Endometrial microvascular endothelial cells (primary cell): ENCODE data around the gene GRIN1. TPM values are rescaled to one million over a fixed set of nuclear protein-coding genes. Genes with fewer than 3 reads are reported as not detected.

ENCODE experiments used
- in situ Hi-C: cut with HindIII; loops from 2 replicates; pipeline ENCODE4 v1.10.0; 2017; ENCODE audit warnings: low sequenced_read_pairs, low pct_unique_long_range_greater_than_20kb; ENCODE audit errors: inconsistent ontology term
- total RNA-seq: library from RNA; depleted of rRNA; stranded (reverse); fragments of >200 nt; gene quantifications from one replicate; pipeline ENCODE4 v1.2.3, GENCODE V29; 2015; ENCODE audit errors: inconsistent ontology term

GRIN1 gene
- total RNA-seq, 1 donor from 2014 or later, result not detected

DNA sequence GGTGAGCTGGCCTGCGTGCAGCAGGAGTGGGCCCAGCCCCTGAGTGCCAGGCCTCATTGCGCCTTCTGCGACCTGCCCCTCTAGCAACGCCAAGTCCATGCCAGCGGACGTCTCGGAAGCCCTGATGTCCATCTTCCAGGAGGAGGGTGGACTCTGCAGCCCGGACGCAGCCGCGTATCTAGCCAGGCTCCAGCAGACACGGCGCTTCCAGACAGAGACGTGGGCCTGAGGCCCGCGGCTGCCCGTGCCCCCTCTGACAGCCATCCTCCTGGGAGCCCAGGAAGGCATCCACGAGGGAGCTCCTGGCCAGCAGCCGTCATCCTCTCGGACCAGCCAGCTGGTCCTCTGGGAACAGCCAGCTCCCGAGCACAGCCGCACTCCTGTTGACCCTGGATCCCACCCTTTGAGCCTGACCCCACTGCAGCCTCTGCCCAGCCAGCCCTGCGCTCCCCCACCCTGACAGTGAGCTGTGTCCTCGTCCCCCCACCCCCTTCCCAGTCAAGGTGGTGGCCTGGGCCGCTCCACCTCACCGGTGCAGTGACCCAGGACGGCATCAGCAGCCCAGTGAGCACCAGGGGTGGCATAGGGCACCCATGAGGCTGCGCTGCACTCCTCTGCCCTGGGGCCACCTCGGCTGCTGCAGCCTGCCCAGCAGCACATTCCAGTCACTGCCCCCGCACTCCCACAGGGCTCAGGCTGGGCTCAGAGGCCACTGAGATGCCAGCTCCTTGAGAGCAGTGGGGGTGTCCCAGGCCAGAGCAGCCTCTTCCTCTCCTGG is 77.4 kb downstream of the GRIN1 start:
- in situ Hi-C loops, result no loop called here

DNA sequence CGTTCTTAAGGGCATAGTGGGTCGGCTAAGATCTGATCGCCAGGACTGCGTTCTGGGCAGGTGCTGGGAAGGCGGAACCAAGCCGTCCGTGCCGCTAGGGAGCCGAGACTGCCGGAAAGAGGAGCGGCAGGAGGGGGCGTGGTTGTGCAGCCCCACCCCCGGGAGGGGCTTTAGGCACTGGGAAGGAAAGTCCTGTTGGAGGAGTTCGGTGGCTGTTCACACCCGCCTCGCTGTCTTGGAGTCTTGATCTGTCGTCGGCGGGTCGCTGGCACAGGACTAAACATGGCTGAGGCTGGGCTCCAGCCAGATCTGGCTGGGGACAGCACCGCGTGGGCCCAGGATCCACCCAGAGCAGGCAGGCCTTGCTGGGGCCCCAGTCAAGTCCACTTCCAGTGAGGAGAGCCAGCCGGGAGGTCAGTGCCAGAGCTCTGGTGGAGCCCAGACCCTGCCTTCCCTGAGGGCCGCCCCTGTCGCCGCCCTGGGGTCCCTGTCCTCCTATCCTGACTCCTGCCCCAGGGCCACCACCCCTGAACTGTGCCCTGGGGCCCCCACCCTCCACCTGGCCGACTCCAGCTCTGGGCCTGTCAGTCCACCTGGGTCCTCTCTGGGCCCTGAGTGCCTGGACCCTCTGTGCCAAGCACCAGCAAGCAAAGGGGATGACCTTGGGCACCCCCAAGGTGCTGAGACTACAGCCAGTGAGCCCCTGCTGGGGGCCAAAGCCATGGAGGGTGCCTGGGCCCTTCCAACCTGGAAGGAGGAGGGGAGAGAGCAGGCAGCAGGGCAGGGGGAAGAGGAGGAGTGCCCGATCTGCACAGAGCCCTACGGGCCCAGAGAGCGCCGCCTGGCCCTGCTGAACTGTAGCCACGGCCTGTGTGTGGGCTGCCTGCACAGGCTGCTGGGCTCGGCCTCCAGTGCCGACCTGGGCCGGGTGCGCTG is 78.6 kb downstream of the GRIN1 start:
- in situ Hi-C loops, result no loop called here

DNA sequence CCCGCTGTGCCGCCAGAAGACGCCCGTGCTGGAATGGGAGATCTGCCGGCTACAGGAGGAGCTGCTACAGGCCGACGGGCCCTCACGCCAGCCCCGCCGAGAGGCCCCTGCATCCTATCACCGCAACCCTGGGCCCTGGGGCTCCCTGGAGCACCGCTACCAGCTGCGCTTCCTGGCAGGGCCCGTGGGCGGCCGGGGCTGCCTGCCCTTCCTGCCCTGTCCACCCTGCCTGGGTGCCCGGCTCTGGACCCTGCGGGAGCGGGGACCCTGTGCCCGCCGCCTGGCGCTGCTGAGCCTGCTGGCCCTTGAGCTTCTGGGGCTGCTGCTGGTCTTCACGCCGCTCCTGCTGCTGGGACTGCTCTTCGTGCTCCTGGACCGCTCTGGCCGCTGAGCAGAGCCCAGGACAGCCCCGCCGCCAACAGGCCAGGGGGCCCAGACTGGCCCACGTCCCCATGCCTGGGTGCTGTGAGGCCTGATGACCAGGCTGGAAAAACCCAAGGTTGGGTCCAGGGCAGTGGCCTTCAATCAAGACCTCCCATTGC is 79.3 kb downstream of the GRIN1 start:
- in situ Hi-C loops, result no loop called here

Other genes starting within 250 kb of the GRIN1 start
- gene FBXW5, start 194.4 kb upstream of the GRIN1 start, total RNA-seq, result 212 TPM
- gene C8G, start 193.9 kb upstream of the GRIN1 start, total RNA-seq, result not detected
- gene LCN12, start 186.9 kb upstream of the GRIN1 start, total RNA-seq, result not detected
- gene PTGDS, start 161.7 kb upstream of the GRIN1 start, total RNA-seq, result not detected
- gene LCNL1, start 156.2 kb upstream of the GRIN1 start, total RNA-seq, result not detected
- gene PAXX, start 146.7 kb upstream of the GRIN1 start, total RNA-seq, result 49.0 TPM
- 4.8 TPM for gene CLIC3, start 142.6 kb upstream of the GRIN1 start, total RNA-seq
- 4.0 TPM for gene ABCA2, start 110.9 kb upstream of the GRIN1 start, total RNA-seq
- gene FUT7, start 107.1 kb upstream of the GRIN1 start, total RNA-seq, result not detected
- 65.7 TPM for gene NPDC1, start 93.0 kb upstream of the GRIN1 start, total RNA-seq
- gene ENTPD2, start 85.1 kb upstream of the GRIN1 start, total RNA-seq, result not detected
- gene SAPCD2, start 68.6 kb upstream of the GRIN1 start, total RNA-seq, result 38.5 TPM
- 13.8 TPM for gene UAP1L1, start 61.6 kb upstream of the GRIN1 start, total RNA-seq
- gene MAN1B1, start 52.2 kb upstream of the GRIN1 start, total RNA-seq, result 106 TPM
- 99.2 TPM for gene DPP7, start 24.4 kb upstream of the GRIN1 start, total RNA-seq
- not detected for gene LRRC26, start 30.9 kb downstream of the GRIN1 start, total RNA-seq
- gene TMEM210, start 32.9 kb downstream of the GRIN1 start, total RNA-seq, result not detected
- gene ANAPC2, start 49.4 kb downstream of the GRIN1 start, total RNA-seq, result 14.9 TPM
- gene SSNA1, start 49.5 kb downstream of the GRIN1 start, total RNA-seq, result 117 TPM
- 8.8 TPM for gene TPRN, start 61.6 kb downstream of the GRIN1 start, total RNA-seq
- 28.1 TPM for gene TMEM203, start 66.5 kb downstream of the GRIN1 start, total RNA-seq
- gene NDOR1, start 66.5 kb downstream of the GRIN1 start, total RNA-seq, result 19.6 TPM
- not detected for gene RNF208, start 83.1 kb downstream of the GRIN1 start, total RNA-seq
- gene CYSRT1, start 86.0 kb downstream of the GRIN1 start, total RNA-seq, result not detected
- not detected for gene RNF224, start 88.3 kb downstream of the GRIN1 start, total RNA-seq
- gene SLC34A3, start 91.7 kb downstream of the GRIN1 start, total RNA-seq, result not detected
- gene TUBB4B, start 102.1 kb downstream of the GRIN1 start, total RNA-seq, result 1,061 TPM
- gene STPG3, start 112.1 kb downstream of the GRIN1 start, total RNA-seq, result not detected
- gene NELFB, start 116.2 kb downstream of the GRIN1 start, total RNA-seq, result 72.0 TPM
- gene TOR4A, start 138.6 kb downstream of the GRIN1 start, total RNA-seq, result 53.1 TPM
- gene NRARP, start 163.1 kb downstream of the GRIN1 start, total RNA-seq, result 16.1 TPM